ENCODE measurements around the gene PYCARD.
"Not testable (repeated sequence)": the region's sequence is repeated elsewhere in the genome, so short reads cannot be mapped to it uniquely, and the experiment has no call there.

PYCARD gene

DNA sequence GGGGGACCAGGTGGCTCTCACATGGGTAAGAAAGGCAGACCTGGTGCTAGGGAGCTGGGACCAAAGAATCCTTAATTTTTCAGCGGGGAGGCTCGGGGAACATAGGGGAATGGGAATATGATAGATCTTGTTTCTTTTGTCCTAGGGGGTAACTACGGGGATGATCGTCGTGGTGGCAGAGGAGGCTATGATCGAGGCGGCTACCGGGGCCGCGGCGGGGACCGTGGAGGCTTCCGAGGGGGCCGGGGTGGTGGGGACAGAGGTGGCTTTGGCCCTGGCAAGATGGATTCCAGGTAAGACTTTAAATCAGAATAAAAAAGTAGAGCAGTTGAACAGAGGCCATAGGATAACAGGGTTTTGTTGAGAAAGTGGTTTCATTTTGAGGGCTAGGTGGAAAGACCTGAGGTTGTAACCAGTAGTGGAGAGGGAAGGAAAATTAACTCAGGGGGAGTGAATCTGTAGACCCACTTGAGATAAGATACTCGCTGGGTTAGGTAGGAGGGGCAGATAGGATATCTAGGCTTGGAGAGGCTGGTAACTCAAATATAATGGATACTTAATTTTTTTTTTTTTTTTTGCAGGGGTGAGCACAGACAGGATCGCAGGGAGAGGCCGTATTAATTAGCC lies 11.6 kb downstream of the PYCARD start:
- DNase-seq: no peak

DNA sequence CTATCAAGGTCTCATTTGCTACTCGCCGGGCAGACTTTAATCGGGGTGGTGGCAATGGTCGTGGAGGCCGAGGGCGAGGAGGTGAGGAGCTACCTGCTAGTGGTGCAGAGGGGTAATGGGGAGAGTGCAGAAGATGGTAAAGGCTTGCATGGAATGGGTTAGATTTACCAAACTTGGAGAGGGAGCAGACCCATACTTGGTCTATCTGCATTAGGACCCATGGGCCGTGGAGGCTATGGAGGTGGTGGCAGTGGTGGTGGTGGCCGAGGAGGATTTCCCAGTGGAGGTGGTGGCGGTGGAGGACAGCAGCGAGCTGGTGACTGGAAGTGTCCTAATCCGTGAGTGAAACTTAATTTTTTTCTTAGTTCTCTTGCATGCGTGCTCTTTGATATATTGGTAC lies 12.5 kb downstream of the PYCARD start:
- DNase-seq: no peak

DNA sequence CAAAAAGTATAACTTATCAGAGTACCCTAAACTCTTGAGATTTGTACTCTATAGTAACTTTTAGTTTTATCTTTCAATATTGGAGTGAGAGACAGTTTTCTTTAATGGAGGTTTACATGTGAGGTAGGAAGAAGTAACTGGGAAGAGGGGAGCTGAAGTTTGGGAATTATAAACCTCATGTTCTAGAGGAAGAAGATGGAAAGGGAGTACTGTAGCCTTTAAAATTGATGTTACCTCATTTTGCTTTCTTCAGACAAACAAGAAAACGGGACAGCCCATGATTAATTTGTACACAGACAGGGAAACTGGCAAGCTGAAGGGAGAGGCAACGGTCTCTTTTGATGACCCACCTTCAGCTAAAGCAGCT lies 13.2 kb downstream of the PYCARD start:
- no peak for DNase-seq

DNA sequence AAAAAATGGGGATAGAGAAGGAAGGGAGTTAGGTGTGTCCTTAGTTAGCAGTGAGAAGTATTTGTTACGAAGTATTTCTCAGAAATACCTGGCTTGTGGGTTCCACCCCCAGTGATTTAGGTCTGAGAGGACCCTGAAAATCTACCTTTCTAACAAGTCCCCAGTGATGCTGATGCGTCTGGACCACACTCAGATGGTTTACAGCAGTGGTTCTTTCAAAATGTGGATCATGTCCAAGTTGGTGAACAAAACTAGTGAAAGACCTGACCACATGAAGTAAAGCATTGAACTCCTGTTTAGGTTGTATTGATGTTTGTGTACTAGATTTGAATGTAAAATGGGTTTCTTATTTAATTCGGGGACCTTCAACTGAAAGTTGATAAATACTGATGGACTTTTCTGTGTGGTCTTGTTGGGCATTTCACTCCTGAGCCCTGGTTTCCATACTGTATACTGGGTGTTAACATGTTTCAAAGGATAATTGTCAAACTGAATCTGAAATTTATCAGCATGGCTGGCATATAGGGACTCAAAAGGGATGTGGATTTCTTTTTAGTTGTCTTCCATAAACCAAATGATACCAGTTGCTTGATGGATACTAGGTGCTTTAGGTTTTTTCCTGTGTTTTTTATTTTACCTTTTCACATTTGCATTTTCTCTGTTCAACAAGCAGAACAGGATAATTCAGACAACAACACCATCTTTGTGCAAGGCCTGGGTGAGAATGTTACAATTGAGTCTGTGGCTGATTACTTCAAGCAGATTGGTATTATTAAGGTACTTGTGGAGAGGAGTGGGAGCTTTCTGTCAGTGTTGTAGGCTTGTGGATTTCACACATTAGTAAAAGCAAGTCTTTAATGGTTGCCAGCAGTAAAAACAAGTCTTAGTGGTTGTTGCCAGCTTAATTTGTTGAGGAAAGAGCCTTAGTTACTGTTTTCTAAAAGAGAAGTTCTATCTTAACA lies 13.8 kb downstream of the PYCARD start:
- DNase-seq: no peak

DNA sequence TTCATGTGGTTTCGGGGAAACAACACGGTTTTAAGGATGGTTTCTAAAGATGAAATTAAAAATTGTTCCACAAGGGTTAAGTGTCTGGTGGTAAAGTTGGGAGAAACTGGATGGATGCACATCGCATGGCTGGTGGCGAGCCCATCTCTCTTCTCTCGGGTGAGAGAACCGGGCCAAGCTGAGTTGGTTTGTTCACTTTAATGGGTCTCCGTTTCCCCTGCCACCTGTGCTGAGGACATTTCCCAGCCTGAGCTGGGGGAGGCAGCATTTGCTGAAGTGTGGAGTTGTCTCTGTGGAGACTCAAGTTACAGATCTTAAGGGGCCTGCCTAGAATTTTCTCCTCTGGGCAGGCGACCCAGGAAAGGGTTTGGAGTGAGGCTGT lies 14.8 kb downstream of the PYCARD start:
- DNase-seq: no peak

DNA sequence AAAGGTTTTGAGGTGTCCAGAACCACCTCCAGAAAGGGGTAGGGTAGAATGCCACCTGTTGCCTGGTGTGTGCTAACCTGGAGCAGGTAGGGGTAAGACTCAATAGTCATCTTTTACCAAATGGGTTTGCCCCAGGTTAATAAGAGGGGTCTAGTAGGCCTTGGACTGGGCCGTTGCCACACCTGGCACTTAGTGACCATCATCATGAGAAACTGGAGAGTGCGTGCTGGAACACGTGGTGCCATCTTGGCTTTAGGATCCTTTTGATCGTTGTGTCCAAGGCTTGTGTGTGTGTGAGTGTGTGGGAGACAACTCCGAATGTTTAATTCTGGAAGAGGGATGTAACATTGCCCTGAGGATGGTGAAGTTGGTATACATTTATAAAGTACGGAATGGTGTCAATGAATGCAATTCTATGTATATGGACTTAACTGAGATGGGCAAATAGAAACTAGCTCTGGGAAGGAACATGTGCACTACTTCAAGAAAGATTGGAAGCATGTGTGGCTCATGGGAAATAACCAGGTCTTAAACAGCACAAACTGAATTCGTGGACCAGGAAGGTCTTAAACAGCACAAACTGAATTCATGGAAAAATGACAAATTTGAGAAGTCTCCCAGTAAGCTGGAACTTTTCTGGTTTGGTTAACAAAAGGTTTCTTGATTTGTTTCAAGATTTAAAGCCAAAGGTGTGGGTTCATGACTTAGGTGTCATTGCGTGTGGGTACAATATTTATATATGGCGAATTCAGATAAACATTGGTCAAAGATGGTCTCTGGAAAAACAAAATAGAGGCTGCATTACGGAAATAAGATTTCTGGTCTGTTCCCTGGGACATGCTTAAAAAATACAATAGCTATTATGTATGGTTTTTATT lies 15.4 kb downstream of the PYCARD start:
- DNase-seq: no peak

DNA sequence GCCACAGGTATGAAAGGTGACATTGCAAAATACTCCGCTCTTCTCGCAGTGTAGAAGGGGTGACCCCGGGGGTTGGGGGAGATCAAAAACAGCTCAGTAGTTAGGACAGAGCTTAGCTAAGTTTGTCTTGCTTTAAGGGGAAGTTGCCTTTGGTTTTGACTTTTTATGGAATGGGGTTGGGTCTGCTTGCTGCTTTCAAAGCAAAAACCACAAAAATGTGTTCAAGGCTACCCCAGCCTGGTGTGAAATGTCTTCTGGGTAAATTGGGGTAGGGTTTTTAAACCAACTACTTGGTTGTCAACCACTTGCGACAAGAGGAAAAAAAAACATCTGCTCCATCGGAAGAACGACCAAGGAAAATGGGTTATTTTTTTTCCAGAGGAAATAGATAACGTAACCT lies 16.4 kb downstream of the PYCARD start:
- DNase-seq: peak; percentile 19 to 36

DNA sequence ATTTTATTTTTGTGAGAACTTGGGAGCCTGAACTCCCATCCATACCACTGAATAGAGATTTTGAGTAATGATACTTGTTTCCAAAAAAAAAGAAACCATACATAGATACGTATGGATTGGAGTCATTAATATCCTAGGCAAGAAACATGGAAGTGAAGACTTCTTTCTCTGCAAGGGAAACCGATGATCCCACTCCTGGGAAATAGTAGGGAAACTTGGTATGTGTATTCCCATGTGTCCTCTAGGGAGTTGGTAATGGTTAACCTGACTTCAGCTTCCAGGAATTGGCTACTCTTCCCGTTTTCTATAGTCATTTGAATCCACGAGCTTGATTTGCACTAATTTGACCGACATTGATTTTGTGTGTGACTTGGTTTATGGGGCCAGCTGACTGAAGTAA lies 17.2 kb downstream of the PYCARD start:
- DNase-seq: no peak

DNA sequence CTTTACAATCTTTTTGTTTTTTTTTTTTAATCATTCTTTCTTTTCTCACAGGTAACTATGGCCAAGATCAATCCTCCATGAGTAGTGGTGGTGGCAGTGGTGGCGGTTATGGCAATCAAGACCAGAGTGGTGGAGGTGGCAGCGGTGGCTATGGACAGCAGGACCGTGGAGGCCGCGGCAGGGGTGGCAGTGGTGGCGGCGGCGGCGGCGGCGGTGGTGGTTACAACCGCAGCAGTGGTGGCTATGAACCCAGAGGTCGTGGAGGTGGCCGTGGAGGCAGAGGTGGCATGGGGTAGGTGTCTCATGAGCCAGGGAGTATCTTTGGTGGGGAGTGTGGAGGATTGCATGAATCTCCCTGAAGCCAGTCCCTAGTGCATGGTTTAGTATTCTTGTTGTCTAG lies 17.7 kb downstream of the PYCARD start:
- DNase-seq: no peak

DNA sequence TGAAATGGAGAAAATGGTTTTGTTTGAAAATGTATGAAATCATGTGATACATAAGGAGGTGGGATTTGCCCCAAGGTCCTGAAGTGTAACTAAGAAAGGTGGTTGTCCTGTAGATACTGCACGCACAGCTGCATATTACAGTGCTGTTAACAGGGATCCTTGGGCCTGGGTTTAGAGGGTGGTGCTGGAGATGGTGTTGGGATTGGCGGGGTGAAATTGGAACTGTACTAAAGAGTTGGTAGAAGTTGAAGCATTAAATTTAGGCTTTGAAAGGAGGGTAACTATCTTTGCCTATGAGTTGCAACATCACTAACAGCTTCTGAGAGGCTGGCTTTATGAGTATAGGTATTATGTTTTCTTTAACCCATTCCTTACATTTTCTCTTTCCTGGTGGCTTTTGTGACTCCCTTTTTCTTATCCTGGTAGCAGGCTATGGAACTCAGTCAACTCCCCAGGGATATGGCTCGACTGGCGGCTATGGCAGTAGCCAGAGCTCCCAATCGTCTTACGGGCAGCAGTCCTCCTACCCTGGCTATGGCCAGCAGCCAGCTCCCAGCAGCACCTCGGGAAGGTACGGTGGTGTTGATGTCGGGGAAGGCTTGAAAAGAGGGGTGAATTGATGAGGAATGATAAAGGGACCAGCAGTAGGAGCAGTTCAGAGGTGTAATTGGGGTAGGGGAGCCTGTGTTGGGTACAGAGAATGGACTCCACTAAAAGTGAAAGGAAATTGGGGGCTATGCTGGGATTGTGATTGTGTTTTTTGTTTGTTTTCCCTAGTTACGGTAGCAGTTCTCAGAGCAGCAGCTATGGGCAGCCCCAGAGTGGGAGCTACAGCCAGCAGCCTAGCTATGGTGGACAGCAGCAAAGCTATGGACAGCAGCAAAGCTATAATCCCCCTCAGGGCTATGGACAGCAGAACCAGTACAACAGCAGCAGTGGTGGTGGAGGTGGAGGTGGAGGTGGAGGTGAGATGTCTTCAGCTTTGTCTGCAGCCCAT lies 18.8 kb downstream of the PYCARD start:
- no peak for DNase-seq

DNA sequence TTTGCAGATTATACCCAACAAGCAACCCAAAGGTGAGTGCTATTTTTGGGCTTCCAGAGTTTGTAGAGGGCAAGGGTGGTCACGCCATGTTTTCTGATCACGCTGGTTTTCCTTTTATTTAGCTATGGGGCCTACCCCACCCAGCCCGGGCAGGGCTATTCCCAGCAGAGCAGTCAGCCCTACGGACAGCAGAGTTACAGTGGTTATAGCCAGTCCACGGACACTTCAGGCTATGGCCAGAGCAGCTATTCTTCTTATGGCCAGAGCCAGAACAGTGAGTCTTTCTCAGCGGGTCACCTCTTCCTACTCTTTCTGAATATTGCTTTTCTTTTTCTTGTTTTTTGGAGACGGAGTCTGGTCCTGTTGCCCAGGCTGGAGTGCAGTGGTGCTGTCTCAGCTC lies 20.2 kb downstream of the PYCARD start:
- DNase-seq: no peak

DNA sequence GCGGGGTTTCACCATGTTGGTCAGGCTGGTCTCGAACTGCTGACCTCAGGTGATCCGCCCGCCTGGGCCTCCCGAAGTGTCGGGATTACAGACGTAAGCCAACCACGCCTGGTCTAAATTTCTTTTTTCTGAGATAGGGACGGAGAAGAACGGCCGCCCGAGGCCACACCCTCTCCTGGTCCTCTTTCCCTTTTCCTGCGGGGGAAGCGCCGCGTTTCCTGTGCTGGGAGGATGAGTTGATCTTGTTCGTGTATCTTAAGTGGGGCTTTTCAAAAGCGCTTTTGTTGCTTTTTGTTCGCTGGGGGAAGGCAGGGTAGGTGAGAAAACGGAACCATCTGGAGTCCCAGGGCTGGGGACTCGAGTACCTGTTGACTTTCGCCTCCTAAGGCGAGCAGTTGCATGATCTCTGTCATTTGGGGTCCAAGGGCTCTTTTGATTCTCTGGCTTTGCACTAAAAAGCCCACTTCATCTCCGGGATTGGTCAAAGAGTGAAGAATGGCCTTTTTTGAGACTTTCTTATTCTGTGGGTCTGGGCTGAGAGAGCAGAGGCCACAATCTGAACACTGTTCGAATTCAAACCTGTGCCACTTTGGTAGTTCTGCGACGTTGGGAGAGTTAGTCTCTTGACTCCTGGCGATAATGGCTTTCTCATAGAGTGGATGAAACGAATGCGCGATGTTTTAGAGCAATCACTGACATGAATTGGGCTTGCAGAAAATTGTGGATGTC lies 21.3 kb downstream of the PYCARD start:
- DNase-seq: peak; percentile 54 to 74

DNA sequence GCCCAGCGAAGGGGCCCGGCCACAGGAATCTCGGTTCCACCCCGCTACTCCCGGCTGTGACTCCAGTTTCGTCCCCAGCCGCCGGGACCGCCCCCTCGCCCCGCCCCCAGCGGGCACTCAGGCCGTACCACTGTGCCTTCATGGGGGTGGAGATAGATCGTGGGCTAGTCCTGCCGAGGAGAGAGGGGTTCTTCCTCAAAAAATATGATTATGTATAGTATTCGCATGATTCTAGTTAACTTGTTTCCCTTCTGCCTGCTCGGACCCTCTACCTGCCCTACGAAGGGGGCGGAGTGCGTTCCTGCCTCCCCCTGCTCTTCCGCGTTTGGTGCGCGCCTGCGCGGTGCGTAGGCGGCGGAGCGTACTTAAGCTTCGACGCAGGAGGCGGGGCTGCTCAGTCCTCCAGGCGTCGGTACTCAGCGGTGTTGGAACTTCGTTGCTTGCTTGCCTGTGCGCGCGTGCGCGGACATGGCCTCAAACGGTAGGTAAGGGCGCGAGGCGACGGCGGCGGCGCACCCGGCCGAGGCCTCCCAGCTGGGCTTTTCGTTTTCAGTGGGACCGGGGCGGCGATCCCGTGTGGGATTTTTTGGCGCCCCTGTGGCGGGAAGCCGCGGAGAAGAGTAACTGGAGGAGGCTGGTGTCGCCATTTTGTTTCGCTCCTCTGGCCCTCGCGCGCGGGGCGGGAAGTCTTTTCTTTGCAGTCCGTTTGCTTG lies 22.7 kb downstream of the PYCARD start, which contains the start of gene FUS:
Gene FUS, plus strand, starts transcription at position 393 of the 713 bp plus-strand sequence. Its CDS starts 76 bp downstream, at position 469.
- DNase-seq: peak; percentile 84 to 91

DNA sequence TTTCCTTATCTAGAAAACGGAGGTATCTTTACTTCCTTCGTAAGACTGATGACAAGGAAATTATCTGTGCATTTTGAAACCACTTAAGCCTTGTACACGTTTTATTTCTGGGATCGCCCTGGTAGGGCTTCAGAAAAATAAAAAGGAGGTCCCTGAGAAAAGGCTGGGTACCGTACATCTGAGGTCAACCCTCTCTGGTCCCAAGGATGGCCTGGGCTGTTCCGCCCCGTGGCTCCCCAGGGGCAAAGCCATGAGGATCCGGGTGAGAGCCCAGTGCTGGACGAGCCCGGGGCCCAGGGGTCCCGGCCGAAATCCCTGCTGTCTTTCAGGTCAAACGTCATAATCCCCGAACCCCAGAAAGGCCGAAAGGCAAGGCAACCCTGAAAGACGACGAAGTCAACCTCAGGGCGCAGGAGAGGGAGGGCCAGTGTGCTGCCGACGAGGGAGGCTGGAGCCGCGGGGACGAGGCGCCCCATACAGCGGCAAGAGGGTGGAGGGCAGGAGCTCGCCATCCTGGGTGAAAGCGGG lies 23.3 kb downstream of the PYCARD start:
- no peak for DNase-seq

DNA sequence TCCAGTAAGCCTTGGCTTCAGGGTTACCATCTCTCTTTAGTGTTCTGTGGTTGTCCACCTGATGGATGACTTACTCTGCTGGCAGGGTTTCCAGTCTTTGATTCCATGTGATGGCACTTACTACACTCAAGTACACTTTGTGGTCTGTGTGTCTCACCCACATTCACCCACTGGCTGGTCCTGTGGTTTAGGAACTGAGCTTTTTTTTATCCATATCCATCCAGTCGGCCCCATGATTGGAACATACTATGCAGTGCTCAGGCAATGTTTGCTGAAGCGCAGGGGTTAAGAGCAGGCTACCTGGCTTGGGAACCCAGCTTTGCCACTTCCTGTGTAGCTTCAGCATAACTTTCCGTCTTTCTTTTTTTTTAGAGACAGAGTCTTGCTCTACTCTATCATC lies 25.4 kb downstream of the PYCARD start:
- peak; percentile 86 to 95 for DNase-seq

DNA sequence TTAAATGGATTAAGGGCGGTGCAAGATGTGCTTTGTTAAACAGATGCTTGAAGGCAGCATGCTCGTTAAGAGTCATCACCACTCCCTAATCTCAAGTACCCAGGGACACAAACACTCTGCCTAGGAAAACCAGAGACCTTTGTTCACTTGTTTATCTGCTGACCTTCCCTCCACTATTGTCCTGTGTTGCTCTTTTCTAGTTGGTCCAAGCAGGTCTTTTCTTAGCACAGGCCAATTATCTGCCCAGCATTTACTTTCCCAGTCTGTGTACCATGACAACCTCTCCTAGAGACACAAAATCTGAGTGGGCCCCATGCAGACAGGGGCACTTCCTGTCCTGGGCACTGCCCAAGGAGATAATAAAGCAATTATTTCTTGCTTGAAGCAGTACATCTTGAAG lies 32.5 kb downstream of the PYCARD start:
- DNase-seq: not testable (repeated sequence)

DNA sequence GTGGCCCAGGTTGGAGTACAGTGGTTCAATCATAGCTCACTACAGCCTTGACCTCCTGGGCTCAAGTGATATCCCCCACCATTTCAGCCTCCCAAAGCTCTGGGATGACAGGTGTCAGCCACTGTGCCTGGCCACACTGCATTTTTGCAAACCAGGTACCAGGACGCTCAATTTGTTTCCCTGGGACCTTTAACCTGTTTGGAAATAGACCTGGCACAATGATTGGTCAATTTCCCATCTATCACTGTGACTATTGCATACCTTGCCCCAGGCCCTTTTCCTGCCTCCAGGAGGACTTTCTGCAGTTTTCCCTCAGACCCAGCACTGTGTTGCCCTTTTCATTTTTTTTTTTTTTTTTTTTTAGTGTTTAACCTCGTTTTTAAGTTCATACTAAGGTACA lies 33.7 kb downstream of the PYCARD start:
- DNase-seq: no peak

DNA sequence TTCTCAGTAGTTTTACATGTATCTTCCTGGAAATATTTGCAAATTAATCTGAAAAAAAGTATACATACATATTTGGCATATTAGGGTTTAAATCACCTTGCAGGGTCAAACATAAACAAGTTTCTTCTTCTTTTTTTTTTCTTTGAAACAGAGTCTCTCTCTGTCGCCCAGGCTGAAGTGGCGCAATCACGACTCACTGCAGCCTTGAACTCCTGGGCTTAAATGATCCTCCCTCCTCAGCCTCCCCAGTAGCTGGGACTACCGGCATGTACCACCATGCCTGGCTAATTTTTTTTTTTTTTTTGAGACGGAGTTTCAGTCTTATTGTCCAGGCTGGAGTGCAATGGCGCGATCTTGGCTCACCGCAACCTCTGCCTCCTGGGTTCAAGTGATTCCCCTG lies 35.2 kb downstream of the PYCARD start:
- DNase-seq: peak in 1 of 2 donors; percentile 20

DNA sequence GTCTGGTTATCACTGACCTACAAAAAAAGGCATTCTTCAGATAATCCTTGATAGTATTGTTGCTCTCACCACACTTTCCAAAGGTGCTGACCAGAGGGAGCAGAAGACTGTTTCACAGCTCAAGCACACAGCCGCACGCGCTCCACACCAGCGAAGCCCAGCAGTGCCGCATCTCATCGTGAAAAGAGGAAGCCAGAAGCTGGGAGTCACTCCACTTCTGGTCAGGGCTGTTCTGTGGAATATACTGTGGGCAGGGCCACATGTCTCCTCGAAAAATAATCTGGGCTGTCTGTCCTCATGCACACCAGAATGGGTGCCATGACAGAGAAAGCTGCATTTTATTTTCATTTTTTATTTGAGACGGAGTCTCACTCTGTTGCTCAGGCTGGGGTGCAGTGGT lies 45.4 kb downstream of the PYCARD start:
- peak; percentile 87 to 91 for DNase-seq
